HK-2 (cell line): ENCODE results near the gene EIF1AD.
"Not testable (repeated sequence)": the region's sequence is repeated elsewhere in the genome, so short reads cannot be mapped to it uniquely, and the experiment has no call there.

Experiments
- DNase-seq: peaks from one replicate; pipeline ENCODE4 v3.0.0-alpha.2; 2018; ENCODE audit not compliant: unreplicated experiment

EIF1AD gene, protein sequence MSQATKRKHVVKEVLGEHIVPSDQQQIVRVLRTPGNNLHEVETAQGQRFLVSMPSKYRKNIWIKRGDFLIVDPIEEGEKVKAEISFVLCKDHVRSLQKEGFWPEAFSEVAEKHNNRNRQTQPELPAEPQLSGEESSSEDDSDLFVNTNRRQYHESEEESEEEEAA

DNA sequence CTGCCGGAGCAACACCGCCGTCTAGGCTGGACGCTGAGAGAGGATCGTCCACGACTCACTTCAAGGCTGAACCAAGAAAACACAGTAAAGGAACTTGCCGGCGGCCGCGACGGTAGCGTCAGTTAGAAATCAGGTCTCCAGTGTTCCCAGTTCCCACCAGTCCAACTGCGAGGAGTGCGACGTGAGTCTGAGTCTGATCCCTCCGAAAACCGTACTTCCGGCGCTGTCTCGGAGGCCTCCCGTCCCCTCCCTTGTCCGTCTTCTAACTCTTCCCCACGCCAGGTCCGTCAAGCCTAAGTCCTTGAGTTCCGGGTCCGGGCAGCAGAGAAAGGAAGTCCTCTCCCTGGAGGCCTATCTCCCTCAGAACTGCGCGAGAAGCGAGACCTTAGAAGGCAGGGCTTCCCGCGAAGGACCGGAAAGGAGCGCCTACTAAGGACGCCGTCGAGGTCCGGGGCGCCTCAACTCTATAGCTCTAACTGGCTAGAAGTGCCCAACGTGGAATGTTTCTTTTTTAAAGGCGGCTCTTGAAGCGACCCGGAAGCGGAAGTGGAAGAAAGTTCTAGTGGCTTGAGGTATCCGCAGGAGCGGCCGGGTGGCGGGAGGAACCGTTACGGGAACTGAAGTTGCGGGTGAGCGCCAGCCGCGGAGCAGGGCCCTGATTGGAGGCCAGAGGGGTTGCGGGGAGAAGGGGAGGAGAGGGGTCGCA lies at the start of gene EIF1AD, which contains the start of gene BANF1:
Gene EIF1AD (minus strand): TSS at position 216 of the 706 bp plus-strand sequence. CDS start 1,768 bp downstream, outside the sequence.
Gene BANF1 (plus strand): TSS at position 562 of the 706 bp plus-strand sequence. CDS start 748 bp downstream, outside the sequence.
- DNase-seq = peak; percentile 89

DNA sequence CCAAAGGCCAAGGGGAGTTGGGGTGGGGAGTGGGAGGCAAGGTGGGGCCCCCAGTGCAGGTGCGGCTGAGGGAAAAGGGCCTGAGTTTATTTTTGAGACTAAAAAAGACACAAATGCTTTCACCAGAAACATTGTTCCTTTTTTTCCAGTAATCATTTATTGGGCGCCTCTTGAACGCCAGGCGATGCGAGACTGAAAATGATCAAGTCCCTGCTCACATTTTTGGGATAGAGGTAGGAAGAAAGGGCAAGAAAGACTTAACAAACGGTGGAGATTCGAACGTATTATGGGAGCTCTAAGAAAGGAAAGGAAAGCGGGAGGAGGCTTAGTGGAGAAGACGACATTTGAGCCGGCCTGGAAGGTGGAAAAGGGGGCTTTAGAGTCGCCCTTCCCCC lies 49.4 kb upstream of the EIF1AD start:
- no peak for DNase-seq

DNA sequence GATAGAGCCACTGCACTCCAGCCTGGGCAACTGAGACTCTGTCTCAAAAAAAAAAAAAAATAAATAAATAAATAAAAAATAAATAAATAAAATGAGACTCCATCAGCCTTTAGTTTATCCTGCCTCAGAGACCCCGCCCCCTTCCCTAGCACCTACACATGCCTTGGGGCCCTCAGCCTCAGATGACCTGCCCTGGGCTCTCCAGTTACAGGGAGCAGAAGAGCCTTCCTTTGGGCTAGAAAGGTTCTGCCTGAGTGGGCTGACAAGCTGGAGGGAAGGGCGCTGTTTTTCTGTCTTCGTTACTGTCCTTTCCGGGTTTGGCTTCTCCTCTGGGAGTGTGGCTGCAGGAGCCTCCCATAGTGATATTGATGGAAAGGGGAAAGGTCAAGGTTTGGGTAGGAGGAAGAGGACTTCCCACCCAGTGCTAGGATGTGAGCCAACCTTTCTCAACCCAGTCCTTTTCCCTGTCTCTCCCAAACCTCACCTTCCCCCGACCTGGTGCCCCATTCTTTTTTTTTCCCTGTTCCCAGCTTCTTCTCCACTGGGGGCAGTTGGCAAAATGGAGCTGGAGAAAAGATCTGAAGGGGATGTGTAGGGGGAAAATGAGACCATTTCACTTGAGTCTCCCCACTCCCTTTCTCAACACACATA lies 48.7 kb upstream of the EIF1AD start:
- DNase-seq = no peak

DNA sequence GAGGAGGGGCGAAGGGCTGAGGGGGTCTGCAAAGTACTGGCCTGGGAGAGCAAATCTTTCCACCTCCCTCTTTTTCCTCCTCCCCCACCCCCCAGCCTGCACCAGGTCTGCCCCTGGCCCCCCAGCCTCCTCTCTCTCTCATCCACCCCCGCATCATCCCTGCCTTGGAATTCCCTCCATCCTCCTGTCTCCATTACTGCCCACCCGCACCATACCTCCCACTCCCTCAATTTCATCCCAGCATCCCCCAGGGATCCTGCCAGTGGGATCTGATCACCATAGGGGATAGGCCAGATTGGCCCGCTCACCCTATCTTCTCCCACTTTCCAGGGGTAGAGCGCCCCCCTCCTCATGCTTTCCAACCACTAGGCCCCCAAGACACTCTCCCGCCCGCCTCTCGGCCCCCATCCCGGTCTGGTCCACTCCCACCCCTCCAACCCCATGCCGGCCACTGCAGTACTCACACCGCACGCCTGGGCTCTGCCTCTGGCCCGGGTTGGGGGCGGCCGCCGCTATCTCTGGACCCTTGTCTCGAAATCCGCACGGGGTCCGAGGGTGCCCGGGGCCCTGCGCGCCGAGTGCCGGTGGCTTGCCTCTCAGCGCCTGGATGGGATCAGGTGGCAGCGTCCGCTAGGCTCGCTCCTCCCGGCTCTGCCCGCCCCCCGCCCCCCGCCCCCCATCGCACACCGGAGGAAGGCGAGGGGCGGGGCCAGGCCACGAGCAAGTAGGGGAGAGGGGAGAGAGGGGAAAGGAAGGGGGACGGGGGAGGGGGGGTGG lies 46.8 kb upstream of the EIF1AD start, which contains the start of gene GAL3ST3:
Gene GAL3ST3 (minus strand): TSS at position 615 of the 777 bp plus-strand sequence. CDS start 3,746 bp downstream, outside the sequence.
- no peak for DNase-seq

DNA sequence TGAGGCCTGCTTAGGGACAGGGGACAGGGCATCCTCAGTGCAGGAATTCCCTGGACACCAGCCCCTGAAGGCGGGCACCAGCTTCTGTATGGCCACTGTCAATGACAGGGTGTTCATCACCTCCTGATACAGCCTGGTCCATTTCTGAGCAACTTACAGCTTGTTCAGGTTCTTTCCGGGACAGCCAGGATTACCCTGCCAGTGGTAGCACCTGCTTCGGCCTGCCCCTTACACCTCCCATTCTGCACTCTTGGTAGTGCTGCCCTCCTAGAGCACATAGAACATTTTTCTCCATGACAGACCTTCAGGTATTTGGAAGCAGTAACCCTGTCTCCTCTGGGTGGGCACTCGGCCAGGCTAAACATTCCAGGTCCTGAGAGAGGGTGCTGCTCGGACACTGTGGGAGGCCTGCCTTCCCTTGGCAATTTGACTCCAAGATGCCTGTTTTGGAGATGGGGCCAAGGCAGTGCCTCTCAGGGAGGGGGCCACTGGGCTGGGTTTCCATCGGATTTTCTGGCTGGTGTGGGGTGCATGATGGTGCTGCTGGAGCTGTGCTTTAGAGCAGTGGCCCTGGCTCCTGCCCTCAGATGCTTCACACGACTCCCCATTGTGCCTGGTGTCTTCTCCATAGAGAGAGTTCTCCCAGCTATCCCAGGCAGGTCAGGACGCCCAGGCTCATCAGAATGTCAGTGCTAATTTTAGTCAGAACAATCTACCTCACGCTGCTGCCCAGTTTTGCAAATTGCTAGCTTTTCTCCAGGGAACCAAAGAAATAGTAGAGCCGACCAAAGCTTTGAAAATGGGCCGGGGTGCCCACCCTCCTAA lies 45.8 kb upstream of the EIF1AD start:
- no peak for DNase-seq

DNA sequence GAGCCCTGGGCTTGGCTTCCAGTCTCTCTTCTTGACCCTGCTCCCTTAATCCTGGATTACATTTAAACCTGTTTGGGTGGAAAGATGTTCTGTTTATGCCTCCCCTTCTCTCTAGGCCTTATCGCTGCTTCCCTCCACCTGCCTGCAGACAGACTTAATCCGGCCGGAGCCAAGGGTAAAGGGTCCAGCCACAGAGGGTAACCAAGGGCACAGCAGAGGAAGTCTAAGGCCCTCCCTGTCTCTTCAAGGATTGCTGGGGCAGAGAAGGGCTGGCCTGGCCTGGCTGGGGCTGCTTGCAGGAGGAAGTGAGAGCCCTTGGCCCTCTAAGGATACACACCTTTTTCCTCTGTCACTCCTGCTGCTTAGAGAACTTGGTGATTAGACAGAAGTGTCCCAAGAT lies 44.9 kb upstream of the EIF1AD start:
- DNase-seq = no peak

DNA sequence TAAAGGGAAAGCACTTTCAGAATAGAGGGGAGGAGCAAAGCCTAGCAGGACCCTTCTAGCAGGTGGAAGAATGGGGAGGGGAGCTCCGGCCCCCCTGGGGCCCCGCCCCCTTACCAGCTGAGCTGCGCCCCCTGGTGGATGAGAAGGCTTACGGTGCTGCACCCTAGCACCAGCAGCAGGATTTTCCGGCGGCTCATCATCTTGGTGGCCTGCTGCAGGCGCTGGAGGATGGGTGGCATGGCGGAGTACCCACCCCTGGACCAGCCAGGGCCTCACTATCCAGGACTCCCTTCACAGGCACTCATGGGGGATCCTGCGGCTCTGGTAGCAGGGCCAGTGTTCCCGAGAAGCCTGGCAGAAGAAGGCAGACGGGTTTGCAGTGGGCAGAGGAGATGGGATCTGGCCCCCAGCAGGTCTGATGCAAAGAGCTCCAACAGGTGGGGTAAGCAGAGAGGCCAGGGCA lies 43.3 kb upstream of the EIF1AD start:
- peak; percentile 47 for DNase-seq

DNA sequence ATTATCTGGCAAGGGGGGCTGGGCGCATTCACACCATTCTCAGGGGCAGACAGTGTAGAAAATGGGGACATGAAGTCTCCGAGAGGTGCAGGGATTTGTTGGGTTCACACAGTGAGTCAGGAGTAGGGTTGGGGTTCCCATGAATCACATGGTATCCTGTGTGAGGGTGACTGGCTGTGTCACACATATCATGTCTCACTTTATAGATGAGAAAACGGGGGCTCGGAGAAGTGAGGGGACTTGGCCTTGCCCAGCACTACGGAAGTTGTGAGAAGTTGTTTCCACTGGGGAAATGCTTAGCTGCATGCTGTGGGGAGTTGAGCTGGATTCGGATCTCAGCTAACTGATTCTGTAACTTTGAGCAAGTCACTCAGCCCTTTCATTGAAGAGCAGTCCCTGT lies 42.8 kb upstream of the EIF1AD start:
- no peak for DNase-seq

DNA sequence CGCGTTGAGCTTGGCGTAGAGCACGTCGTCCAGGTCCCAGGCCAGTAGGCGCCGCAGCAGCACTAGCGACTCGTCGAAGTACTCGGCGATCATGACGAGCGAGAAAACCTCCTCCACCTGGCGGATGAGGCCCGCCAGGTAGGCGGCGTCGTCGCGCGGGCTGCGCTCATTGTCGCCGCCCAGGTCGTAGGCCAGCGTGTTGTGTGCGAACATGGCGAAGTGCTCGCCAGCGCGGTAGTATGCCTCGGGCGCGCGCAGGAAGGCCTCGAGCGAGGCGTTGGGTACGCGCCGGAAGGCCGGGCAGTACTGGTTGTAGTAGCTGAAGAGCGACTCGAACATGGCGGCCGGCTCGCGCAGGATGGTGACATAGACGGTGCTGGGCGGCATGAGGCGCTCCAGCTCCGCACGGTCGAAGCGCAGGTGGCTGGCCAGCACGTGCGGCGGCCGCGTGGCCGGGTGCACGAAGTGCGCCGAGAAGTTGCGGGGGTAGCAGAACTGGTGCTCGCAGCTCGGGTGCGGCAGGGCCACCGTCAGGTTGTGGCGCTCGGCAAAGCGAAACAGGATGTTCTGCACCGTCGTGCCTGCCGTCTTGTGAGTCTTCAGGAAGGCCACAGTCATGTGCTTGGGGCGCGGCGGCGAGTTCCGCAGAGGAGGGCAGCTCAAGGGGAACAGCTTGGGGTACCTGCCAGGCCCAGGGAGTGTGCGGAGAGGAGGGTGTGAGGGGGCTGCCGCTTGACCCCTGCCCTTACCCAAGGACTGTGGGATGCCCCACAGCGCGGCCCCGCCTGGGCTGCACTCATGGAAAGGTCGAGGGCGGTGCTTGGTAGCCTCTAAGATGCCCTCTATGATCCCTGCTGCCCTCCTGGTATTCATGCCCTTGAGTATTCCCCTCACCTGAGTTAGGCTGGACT lies 41.3 kb upstream of the EIF1AD start:
- no peak for DNase-seq

DNA sequence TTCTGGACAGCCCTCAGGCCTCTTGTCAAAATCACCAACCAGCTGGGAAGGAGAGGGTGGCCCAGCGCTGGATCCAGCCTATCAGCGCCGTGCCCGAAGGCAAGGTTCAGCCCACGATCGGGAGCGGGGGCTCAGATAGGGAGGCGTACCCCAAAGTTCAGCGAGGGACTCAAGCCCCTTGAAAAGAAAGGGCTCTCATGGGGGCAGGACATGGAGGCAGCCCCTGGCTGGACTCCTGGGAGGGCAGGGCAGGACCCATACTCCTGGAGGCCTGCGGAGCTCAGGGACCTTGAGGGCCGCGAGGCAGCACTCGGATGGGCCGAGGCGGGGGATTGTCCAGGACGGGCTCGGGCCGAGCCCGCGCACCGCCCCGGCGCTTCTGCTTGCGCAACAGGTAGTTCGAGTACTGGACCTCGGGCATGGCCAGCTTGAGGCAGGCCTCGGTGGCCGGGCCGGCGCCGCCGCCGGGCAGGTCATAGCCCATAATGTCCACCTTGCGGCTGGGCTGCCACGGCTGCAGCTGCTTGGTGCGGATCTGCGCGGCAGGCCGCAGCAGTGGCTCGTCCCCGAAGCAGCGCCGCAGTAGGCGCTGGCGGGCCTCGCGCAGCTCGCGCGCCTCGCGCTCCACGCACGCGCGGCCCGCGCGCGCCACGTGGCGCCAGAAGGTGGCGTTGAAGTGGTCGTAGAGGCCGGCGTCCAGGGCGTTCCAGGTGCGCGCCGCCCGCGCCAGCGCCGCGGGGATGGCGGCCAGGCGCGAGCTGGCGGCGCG lies 40.5 kb upstream of the EIF1AD start:
- no peak for DNase-seq

DNA sequence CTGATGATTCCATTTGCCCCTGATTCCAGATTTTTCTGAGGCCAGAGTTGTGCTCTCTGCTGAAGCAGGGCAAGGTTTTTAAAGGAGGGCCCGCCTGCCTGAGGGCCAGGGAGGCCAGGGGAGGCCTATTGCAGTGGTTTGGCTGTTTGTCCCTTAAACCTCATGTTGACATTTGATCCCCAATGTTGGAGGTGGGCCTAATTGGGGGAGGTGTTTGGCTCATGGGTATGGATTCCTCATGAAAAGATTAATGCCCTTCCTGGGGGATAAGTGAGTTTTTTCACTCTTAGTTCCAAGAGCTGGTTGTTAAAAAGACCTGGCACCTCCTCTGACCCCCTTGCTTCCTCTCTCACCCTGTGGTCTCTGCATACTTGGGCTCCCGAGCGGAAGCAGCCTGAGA lies 37.8 kb upstream of the EIF1AD start:
- DNase-seq = no peak

DNA sequence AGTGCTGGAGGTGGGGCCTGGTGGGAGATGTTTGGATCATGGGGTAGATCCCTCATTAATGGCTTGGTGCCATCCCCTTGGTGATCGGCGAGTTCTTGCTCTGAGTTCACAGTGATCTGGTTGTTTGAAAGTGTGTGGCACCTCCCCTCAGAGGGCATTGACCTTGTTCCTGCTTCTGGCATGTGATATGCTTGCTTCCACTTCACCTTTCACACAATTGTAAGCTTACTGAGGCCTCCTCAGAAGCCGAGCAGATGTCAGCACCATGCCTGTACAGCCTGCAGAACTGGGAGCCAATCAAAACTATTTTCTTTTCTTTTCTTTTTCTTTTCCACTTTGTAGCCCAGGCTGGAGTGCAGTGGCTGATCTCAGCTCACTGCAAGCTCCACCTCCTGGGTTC lies 35.4 kb upstream of the EIF1AD start:
- DNase-seq = no peak

DNA sequence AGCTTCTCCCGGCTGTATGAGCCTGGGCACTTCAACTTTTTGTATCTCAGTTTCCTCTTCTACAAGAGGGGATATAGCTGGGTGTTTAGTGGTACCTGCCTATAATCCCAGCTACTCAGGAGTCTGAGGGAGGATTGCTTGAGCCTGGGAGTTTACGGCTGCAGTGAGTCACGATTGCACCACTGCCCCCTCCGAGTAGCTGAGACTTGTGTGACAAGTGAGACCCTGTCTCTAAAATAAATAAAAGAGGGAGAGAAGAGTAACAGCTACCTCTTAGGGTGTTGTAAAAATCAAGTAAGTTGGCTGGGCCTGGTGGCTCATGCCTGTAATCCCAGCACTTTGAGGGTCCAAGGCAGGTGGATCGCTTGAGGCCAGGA lies 34.4 kb upstream of the EIF1AD start:
- DNase-seq = no peak

DNA sequence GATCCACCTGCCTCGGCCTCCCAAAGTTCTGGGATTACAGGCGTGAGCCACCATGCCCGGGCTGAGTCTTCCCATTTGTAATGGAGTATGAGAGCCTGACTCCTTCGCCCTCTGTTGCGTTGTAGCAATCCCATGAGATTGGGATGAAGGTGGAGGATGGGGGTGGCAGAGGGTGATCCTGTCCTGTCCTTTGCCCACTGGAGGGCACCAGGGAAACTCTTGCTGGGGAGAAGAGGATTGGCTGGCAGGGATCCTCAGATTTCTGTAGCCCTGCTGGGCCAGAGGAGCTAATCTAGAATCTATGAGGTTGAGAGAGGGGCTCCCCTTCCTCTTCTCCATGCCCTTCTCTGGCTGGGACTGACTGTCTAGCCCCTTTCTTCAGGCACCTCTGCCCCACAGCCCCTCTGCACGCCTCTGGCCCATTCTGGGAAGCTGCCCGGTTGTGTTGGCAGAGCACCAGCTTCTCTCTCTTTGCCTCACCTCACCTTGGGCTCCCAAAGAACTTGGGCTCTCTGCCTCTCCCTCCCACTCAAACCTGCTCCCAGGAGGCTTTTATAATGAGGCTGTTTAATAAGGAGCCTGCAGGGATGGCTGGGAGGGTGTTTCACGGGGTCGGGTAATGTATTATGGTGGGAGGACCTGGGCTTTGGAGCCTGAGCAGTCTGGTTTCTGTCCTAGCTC lies 33.8 kb upstream of the EIF1AD start:
- no peak for DNase-seq

DNA sequence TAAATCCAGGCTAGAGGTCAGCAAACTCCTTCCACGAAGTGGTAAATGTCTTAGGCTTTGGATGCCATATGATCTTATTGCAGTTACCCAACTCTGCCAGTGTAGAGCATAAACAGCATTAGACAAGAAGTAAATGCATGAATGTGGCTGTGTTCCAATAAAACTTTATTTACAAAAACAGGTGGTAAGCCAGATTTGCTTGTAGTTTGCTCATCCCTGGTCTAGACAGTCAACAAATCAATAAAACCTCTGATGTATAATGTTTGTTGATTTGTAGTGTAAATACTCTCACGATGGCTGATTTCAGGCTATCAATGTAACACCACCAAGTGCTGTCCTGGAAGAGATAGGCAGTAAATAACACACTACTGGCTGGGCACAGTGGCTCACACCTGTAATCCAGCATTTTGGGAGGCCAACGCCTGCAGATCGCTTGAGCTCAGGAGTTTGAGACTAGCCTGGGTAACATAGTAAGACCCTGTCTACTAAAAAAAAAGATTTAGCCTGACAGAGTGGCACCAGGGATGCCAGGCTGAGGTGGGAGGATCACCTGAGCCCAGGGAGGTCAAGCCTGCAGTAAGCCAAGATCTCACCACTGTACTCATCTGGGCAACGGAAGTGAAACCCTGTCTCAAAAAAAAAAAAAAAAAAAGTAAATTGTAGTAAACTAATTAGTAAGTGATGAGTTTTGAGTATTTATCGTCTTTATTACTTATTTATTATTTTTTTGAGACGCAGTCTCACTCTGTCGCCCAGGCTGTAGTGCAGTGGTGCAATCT lies 31.2 kb upstream of the EIF1AD start:
- DNase-seq = no peak

DNA sequence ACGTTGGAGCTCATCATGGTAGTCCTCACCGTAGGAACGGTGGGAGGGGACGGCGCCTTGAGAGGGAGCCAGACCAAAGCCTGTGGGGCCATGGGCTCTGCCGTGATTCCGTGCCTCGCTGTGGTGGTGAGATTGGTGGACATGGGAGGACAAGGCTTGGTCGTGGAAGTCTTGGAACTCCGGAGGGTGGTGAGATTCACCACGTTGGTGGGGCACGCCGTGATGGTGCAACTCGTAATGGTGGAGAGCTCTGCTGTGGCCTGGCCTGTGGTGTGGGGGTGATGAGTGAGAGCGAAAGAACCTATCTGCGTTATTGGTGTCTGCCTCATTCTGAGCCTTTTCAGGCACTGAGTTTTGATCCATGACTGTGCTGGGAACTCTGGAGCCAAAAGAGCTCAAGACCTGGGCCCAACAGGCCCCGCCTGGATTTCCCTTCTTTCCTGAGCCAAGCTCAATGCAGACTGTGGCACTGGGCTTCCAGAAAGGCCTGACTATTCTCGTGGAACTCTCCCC lies 24.1 kb upstream of the EIF1AD start, which contains the start of gene CATSPER1:
Gene CATSPER1 (minus strand): TSS at position 463 of the 513 bp plus-strand sequence. CDS start 100 bp downstream, at position 363.
- no peak for DNase-seq

DNA sequence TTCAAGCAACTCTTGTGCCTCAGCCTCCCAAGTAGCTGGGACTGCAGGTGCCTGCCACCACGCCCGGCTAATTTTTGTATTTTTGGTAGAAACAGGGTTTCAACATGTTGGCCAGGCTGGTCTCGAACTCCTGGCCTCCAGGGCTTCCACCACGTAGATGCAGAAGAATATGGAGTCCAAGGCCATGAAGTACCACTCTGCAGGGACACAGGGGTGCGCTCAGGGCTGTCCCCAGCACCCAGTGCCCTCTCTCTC lies 21.2 kb upstream of the EIF1AD start:
- DNase-seq = not testable (repeated sequence)
